Muscle of leg (tissue), 11 donors: ENCODE results near the gene PIN1. TPM values are rescaled to one million over a fixed set of nuclear protein-coding genes. Genes with fewer than 3 reads are reported as not detected.

Source experiments
- DNase-seq: peaks from one replicate; pipeline ENCODE4 v3.0.0; 2013
- H3K27ac ChIP-seq: one replicate; pipeline ENCODE4 v1.5.1; 2013; ENCODE audit warnings: mild to moderate bottlenecking, low read length, control low read depth
- H3K27me3 ChIP-seq: one replicate; pipeline ENCODE4 v1.6.1; 2013; ENCODE audit warnings: low read length; ENCODE audit not compliant: control insufficient read depth, insufficient read depth
- H3K36me3 ChIP-seq: one replicate; pipeline ENCODE4 v1.6.1; 2013; ENCODE audit warnings: low read length; ENCODE audit not compliant: control insufficient read depth, insufficient read depth
- H3K4me1 ChIP-seq: one replicate; pipeline ENCODE4 v1.6.1; 2013; ENCODE audit warnings: low read length; ENCODE audit not compliant: control insufficient read depth, insufficient read depth
- H3K4me3 ChIP-seq: one replicate; pipeline ENCODE4 v1.5.1; 2013; ENCODE audit warnings: low read length, control low read depth
- H3K9me3 ChIP-seq: replicated peaks from 2 replicates; pipeline ENCODE4 v1.6.1; 2013; ENCODE audit warnings: low read depth, low read length; ENCODE audit not compliant: control insufficient read depth
- WGBS: methylation state at CpG from one replicate; pipeline ENCODE4 v1.1.5; 2013; ENCODE audit warnings: missing lambda C conversion rate; ENCODE audit not compliant: insufficient coverage; 5-methylcytosine and 5-hydroxymethylcytosine counted together
- polyA plus RNA-seq, 8 donors: library from polyadenylated mRNA; unstranded; fragments of 120-200 nt; gene quantifications; one replicate each; pipeline versions ENCODE4 v1.2.1 to v1.2.3, GENCODE V29; 2013; ENCODE audit warnings: inconsistent platforms in 1 of 8, low replicate concordance in 1 of 8; ENCODE audit not compliant: insufficient read length in 8 of 8, insufficient read depth in 1 of 8
- total RNA-seq: library from RNA; stranded (reverse); fragments of 120-200 nt; gene quantifications from one replicate; pipeline ENCODE4 v1.2.4, GENCODE V29; 2013

PIN1 gene
- total and polyA plus RNA-seq, 9 donors = 75.0 to 91.8 (median 81.3) TPM

GRCh38 chr19:9791552-9792205 lies 43.4 kb upstream of the PIN1 start:
- DNase-seq = peak; percentile 98
- 1% methylated on average over 23 of the region's 50 CpGs for WGBS
- peaks cover 4% of the 10 kb centered on the region for H3K4me1 ChIP-seq
- no peaks in the 10 kb centered on the region for H3K36me3 ChIP-seq
- no peaks in the 10 kb centered on the region for H3K27me3 ChIP-seq
- no peaks in the 10 kb centered on the region for H3K9me3 ChIP-seq
- peak overlapping the region; percentile 62 for H3K4me3 ChIP-seq
- H3K27ac ChIP-seq = peak overlapping the region; percentile 95

- WGBS = 0% methylated on average over 49 of the region's 70 CpGs
Measured at GRCh38 chr19:9792206-9793070, 42.7 kb upstream of the PIN1 start.

GRCh38 chr19:9793071-9793591 lies 42.0 kb upstream of the PIN1 start:
- Histone ChIP-seq H3K4me1 (peaks cover 4% of the 10 kb centered on the region), H3K27me3 (no peaks in the 10 kb centered on the region), H3K9me3 (no peaks in the 10 kb centered on the region), H3K36me3 (no peaks in the 10 kb centered on the region), H3K27ac (peak overlapping the region; percentile 93), H3K4me3 (peak overlapping the region; percentile 58)
- peak; percentile 74 for DNase-seq
- 16% methylated on average over 30 of the region's 36 CpGs for WGBS

More at GRCh38 chr19:9792206-9793070, 42.7 kb upstream of the PIN1 start:
- Histone ChIP-seq H3K4me3 (peak overlapping the region; percentile 62), H3K9me3 (no peaks in the 10 kb centered on the region), H3K27me3 (no peaks in the 10 kb centered on the region), H3K4me1 (peaks cover 4% of the 10 kb centered on the region), H3K27ac (peak overlapping the region; percentile 95), H3K36me3 (no peaks in the 10 kb centered on the region)
- DNase-seq = peak; percentile 98

GRCh38 chr19:9796113-9796773 lies 38.9 kb upstream of the PIN1 start:
- Histone ChIP-seq H3K27ac (no peak overlapping the region), H3K4me3 (no peak overlapping the region), H3K27me3 (no peaks in the 10 kb centered on the region), H3K4me1 (peaks cover 4% of the 10 kb centered on the region), H3K9me3 (no peaks in the 10 kb centered on the region), H3K36me3 (no peaks in the 10 kb centered on the region)
- 67% methylated on average over 3 of the region's 6 CpGs for WGBS
- DNase-seq = peak; percentile 93

- WGBS = 85% methylated on average over 4 of the region's 5 CpGs
Measured at GRCh38 chr19:9797871-9798270, 37.2 kb upstream of the PIN1 start.

GRCh38 chr19:9799162-9799561 lies 36.0 kb upstream of the PIN1 start:
- no peaks in the 10 kb centered on the region for H3K36me3 ChIP-seq
- no peak overlapping the region for H3K27ac ChIP-seq
- H3K4me1 ChIP-seq = no peaks in the 10 kb centered on the region
- H3K4me3 ChIP-seq = no peak overlapping the region
- H3K27me3 ChIP-seq = no peaks in the 10 kb centered on the region
- DNase-seq = no peak
- no peaks in the 10 kb centered on the region for H3K9me3 ChIP-seq

More at GRCh38 chr19:9797871-9798270, 37.2 kb upstream of the PIN1 start:
- no peaks in the 10 kb centered on the region for H3K9me3 ChIP-seq
- no peaks in the 10 kb centered on the region for H3K27me3 ChIP-seq
- DNase-seq = no peak
- H3K36me3 ChIP-seq = no peaks in the 10 kb centered on the region
- H3K4me1 ChIP-seq = no peaks in the 10 kb centered on the region
- no peak overlapping the region for H3K27ac ChIP-seq
- H3K4me3 ChIP-seq = no peak overlapping the region

GRCh38 chr19:9801976-9802375 lies 33.1 kb upstream of the PIN1 start:
- H3K9me3 ChIP-seq = no peaks in the 10 kb centered on the region
- no peak overlapping the region for H3K4me3 ChIP-seq
- H3K27me3 ChIP-seq = no peaks in the 10 kb centered on the region
- H3K36me3 ChIP-seq = peaks cover 15% of the 10 kb centered on the region
- 80% methylated on average over 6 of the region's 10 CpGs for WGBS
- H3K4me1 ChIP-seq = no peaks in the 10 kb centered on the region
- DNase-seq = no peak
- H3K27ac ChIP-seq = no peak overlapping the region

GRCh38 chr19:9806803-9807202 lies 28.3 kb upstream of the PIN1 start:
- Histone ChIP-seq H3K36me3 (peaks cover 52% of the 10 kb centered on the region), H3K9me3 (no peaks in the 10 kb centered on the region), H3K4me3 (no peak overlapping the region), H3K27me3 (no peaks in the 10 kb centered on the region), H3K27ac (no peak overlapping the region), H3K4me1 (no peaks in the 10 kb centered on the region)
- no peak for DNase-seq
- 75% methylated on average over 1 of the region's 3 CpGs for WGBS

- H3K4me1 ChIP-seq = no peaks in the 10 kb centered on the region
- no peaks in the 10 kb centered on the region for H3K9me3 ChIP-seq
- no peak overlapping the region for H3K4me3 ChIP-seq
- peaks cover 54% of the 10 kb centered on the region for H3K36me3 ChIP-seq
- no peaks in the 10 kb centered on the region for H3K27me3 ChIP-seq
- 89% methylated on average over 8 of the region's 11 CpGs for WGBS
- H3K27ac ChIP-seq = no peak overlapping the region
- no peak for DNase-seq
Measured at GRCh38 chr19:9808855-9809824, 26.0 kb upstream of the PIN1 start.
